ENCODE measurements around the gene ZNF860.

The ZNF860 gene

GRCh38 chr3:31981206-31982181, at the start of gene ZNF860, which contains the start of gene OSBPL10:
TSS of gene ZNF860 (plus strand) at chr3:31981750. CDS start at chr3:31989080, 7,330 bp downstream.
TSS of gene OSBPL10 (minus strand) at chr3:31981262. CDS start at chr3:31981179, 83 bp downstream.
- no peak for DNase-seq

GRCh38 chr3:31932990-31933389, 48.6 kb upstream of the ZNF860 start:
- DNase-seq, result no peak

- DNase-seq, result no peak
Measured at GRCh38 chr3:31934018-31934417, 47.5 kb upstream of the ZNF860 start.

- DNase-seq, result no peak
Measured at GRCh38 chr3:31934866-31935265, 46.7 kb upstream of the ZNF860 start.

GRCh38 chr3:31936420-31937060, 45.0 kb upstream of the ZNF860 start:
- no peak for DNase-seq

- DNase-seq, result no peak
Measured at GRCh38 chr3:31937225-31937624, 44.3 kb upstream of the ZNF860 start.

GRCh38 chr3:31942446-31942845, 39.1 kb upstream of the ZNF860 start:
- no peak for DNase-seq

GRCh38 chr3:31943041-31943440, 38.5 kb upstream of the ZNF860 start:
- DNase-seq, result no peak

- DNase-seq, result no peak
Measured at GRCh38 chr3:31945738-31946052, 35.9 kb upstream of the ZNF860 start.

- DNase-seq, result no peak
Measured at GRCh38 chr3:31946484-31947081, 35.0 kb upstream of the ZNF860 start.

- DNase-seq, result no peak
Measured at GRCh38 chr3:31947162-31947561, 34.4 kb upstream of the ZNF860 start.

GRCh38 chr3:31947671-31948091, 33.9 kb upstream of the ZNF860 start:
- no peak for DNase-seq

- no peak for DNase-seq
Measured at GRCh38 chr3:31948280-31948679, 33.3 kb upstream of the ZNF860 start.

GRCh38 chr3:31952205-31952604, 29.3 kb upstream of the ZNF860 start:
- no peak for DNase-seq

- DNase-seq, result no peak
Measured at GRCh38 chr3:31953091-31953490, 28.5 kb upstream of the ZNF860 start.

GRCh38 chr3:31953636-31954035, 27.9 kb upstream of the ZNF860 start:
- DNase-seq, result no peak

GRCh38 chr3:31955581-31955980, 26.0 kb upstream of the ZNF860 start:
- DNase-seq, result no peak

GRCh38 chr3:31957106-31957505, 24.4 kb upstream of the ZNF860 start:
- DNase-seq, result no peak

- no peak for DNase-seq
Measured at GRCh38 chr3:31958701-31959152, 22.8 kb upstream of the ZNF860 start.

- DNase-seq, result no peak
Measured at GRCh38 chr3:31959251-31959650, 22.3 kb upstream of the ZNF860 start.

- DNase-seq, result no peak
Measured at GRCh38 chr3:31959951-31960792, 21.4 kb upstream of the ZNF860 start.

GRCh38 chr3:31960793-31961431, 20.6 kb upstream of the ZNF860 start:
- DNase-seq, result no peak

Measured in CD4-positive, alpha-beta T cell treated with Interleukin-21 for 1 hour (primary cell).